Osteocyte (in vitro differentiated cells): ENCODE measurements around the gene SETD1B. TPM values are rescaled to one million over a fixed set of nuclear protein-coding genes. Genes with fewer than 3 reads are reported as not detected.
A peak's percentile ranks its signal among the peaks of the same experiment; 100 is the strongest.

ENCODE experiments used
- DNase-seq: peaks from one replicate; pipeline ENCODE4 v3.0.0; 2021; ENCODE audit warnings: mixed read lengths; ENCODE audit not compliant: unreplicated experiment; ENCODE audit errors: extremely low spot score
- H3K27ac Mint-ChIP-seq: one replicate; pipeline ENCODE4 v1.8.0; 2021; ENCODE audit warnings: mild to moderate bottlenecking, mixed read lengths; ENCODE audit not compliant: unreplicated experiment
- H3K27me3 Mint-ChIP-seq: one replicate; pipeline ENCODE4 v1.8.0; 2021; ENCODE audit warnings: mixed read lengths; ENCODE audit not compliant: unreplicated experiment
- H3K36me3 Mint-ChIP-seq: one replicate; pipeline ENCODE4 v1.8.0; 2021; ENCODE audit warnings: mixed read lengths; ENCODE audit not compliant: unreplicated experiment
- H3K4me1 Mint-ChIP-seq: one replicate; pipeline ENCODE4 v1.8.0; 2021; ENCODE audit warnings: mixed read lengths; ENCODE audit not compliant: unreplicated experiment
- H3K4me3 Mint-ChIP-seq: one replicate; pipeline ENCODE4 v1.8.0; 2021; ENCODE audit warnings: mild to moderate bottlenecking, moderate library complexity, mixed read lengths; ENCODE audit not compliant: unreplicated experiment
- H3K9me3 Mint-ChIP-seq: one replicate; pipeline ENCODE4 v1.8.0; 2021; ENCODE audit warnings: mixed read lengths; ENCODE audit not compliant: unreplicated experiment
- total RNA-seq: library from RNA; stranded (reverse); gene quantifications from 2 replicates; pipeline ENCODE4 v1.2.1, GENCODE V29; 2021
- TF ChIP-seq, protein P1 (sequence below): fragments of 200-600 bp; sonication (generic); IDR thresholded peaks from 2 replicates; pipeline ENCODE4 v1.5.0; 2021; ENCODE audit warnings: antibody characterized with exemption, mild to moderate bottlenecking, moderate library complexity

SETD1B gene
- total RNA-seq, 1 donor from 2014 or later: 21.0 TPM

DNA sequence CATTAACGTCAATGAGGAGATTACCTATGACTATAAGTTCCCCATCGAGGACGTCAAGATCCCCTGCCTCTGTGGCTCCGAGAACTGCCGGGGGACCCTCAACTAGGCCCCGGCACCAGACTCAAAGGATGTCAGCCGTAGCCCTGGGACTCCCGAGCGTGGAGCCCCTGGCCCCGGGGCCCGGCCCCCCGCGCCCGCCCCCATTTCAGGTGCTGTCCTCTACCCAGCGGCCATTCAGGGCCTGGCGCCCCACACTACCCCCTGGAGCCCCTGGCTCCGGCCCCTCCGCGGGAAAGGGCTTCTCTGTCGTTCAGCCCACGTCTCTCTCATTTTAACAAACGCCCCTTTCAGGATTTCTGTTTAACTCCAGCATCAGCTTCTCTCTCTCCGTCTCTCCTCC is 26.3 kb downstream of the SETD1B start:
- no peaks in the 10 kb centered on the region for H3K27me3 Mint-ChIP-seq
- DNase-seq: no peak
- no peak overlapping the region for H3K4me3 Mint-ChIP-seq
- TF ChIP-seq, protein P1, sequence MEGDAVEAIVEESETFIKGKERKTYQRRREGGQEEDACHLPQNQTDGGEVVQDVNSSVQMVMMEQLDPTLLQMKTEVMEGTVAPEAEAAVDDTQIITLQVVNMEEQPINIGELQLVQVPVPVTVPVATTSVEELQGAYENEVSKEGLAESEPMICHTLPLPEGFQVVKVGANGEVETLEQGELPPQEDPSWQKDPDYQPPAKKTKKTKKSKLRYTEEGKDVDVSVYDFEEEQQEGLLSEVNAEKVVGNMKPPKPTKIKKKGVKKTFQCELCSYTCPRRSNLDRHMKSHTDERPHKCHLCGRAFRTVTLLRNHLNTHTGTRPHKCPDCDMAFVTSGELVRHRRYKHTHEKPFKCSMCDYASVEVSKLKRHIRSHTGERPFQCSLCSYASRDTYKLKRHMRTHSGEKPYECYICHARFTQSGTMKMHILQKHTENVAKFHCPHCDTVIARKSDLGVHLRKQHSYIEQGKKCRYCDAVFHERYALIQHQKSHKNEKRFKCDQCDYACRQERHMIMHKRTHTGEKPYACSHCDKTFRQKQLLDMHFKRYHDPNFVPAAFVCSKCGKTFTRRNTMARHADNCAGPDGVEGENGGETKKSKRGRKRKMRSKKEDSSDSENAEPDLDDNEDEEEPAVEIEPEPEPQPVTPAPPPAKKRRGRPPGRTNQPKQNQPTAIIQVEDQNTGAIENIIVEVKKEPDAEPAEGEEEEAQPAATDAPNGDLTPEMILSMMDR: no peak
- H3K4me1 Mint-ChIP-seq: no peaks in the 10 kb centered on the region
- no peaks in the 10 kb centered on the region for H3K9me3 Mint-ChIP-seq
- peaks cover 46% of the 10 kb centered on the region for H3K36me3 Mint-ChIP-seq
- H3K27ac Mint-ChIP-seq: no peak overlapping the region

DNA sequence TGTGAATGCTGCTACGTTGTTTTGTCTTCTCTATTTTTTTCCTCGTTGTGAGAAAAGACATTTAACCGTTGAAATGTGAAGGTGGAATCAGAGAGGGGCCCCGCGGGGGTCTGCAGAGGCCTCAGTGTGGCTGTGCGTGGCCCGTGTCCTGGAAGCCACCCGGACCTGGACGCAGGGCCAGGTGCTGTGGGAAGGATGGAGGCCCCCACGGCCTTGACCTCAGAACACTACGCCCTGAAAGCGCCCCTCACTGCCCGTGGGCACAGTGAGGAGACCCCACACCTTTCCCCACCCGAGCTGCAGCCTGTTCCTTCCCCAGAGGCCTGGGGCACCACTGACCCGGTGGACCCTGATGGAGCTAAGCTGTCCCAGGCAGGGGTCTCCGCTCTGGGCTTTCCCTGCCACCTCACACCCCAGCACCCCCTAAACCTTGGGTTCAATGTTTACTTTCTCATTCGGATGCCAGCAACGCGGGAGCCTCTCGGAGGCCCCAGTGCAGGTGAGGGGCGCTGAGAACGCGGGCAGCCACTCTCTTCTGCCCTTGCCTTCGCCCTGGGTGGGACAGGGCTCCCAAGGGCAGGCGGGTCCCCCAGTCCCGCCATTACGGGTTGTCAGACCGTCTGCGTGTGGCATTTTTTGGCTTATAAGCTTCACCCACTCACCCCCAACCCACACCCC is 26.9 kb downstream of the SETD1B start:
- Mint-ChIP-seq H3K9me3 (no peaks in the 10 kb centered on the region), H3K27ac (no peak overlapping the region), H3K4me3 (no peak overlapping the region), H3K4me1 (no peaks in the 10 kb centered on the region), H3K36me3 (peaks cover 46% of the 10 kb centered on the region), H3K27me3 (no peaks in the 10 kb centered on the region)
- DNase-seq: no peak
- TF ChIP-seq, protein P1: no peak

DNA sequence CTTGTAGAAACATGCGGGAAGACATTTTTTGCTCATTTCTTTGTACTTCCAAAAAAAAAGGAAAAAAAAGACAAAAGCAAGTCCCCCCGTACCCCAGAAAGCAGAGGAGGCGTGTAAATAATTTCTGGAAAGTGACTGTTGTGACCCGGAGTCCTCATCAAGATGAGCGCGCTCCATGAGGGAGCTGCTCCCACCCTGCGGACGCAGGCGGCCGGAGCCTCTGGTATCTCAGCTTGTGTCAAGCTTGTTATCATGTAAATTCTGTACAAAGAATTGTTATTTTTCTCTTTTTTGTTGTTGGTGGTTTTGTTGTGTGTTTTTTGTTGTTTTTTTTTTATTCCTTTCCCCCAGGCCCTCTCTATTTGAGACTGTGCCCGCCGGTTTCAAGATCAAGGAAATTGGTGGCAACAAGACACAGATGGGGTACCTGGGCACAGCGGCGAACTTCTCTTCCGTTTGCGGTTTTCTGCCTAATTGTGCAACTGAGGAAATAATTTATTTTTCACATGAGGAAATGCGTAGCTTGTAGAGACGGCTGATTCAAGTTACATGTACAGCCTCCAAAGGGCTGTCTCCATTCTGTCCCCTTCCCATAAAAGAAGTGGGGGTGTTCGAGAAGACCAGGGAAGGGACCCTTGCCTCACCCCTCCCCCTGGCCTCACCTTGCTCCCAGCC is 27.9 kb downstream of the SETD1B start:
- TF ChIP-seq, protein P1: no peak
- Mint-ChIP-seq H3K9me3 (no peaks in the 10 kb centered on the region), H3K36me3 (peaks cover 42% of the 10 kb centered on the region), H3K27me3 (no peaks in the 10 kb centered on the region), H3K4me3 (no peak overlapping the region), H3K4me1 (no peaks in the 10 kb centered on the region), H3K27ac (no peak overlapping the region)
- no peak for DNase-seq

DNA sequence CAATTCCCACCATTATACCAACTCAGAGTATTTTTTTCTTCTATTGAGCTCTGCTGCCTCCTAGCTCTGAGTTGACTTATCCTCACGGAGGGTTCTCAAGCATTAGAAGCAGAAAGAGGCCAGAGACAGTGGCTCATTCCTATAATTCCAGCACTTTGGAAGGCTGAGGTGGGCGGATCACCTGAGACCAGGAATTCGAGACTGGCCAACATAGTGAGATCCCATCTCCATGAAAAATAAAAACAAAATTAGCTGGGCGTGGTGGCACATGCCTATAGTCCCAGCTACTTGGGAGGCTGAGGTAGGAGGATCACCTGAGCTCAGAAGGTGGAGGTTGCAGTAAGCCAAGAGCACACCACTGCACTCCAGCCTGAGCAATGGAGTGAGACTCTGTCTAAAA is 33.9 kb downstream of the SETD1B start:
- no peak for DNase-seq
- Mint-ChIP-seq H3K9me3 (no peaks in the 10 kb centered on the region), H3K27ac (no peak overlapping the region), H3K4me3 (no peak overlapping the region), H3K36me3 (peaks cover under 1% of the 10 kb centered on the region), H3K4me1 (peaks cover 10% of the 10 kb centered on the region), H3K27me3 (no peaks in the 10 kb centered on the region)
- TF ChIP-seq, protein P1: peak; percentile 23

DNA sequence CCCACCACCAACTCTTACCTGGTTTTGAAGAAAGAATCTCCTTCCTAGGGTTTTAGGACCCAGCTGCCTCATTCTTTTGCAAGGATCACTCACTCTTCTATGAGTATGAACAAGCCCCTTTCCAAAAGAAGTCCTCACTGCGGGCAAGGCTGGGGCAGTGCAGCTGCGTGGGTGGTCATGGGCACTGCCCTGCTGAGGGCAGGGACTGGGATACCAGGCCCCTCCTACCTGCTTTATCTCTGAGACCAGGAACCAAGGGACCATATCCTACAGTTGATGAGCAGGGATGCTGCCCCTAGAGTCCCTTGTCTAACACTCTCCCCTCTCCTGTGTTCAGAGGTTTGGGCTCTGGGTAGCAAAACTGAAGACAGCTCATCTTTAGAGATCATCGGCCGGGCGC is 34.3 kb downstream of the SETD1B start:
- no peak for DNase-seq
- Mint-ChIP-seq H3K36me3 (no peaks in the 10 kb centered on the region), H3K4me1 (peaks cover 10% of the 10 kb centered on the region), H3K27ac (no peak overlapping the region), H3K4me3 (no peak overlapping the region), H3K9me3 (no peaks in the 10 kb centered on the region), H3K27me3 (no peaks in the 10 kb centered on the region)
- TF ChIP-seq, protein P1: no peak
